ENCODE measurements around the gene MLC1. TPM values are rescaled to one million over a fixed set of nuclear protein-coding genes. Genes with fewer than 3 reads are reported as not detected.
A peak's percentile ranks its signal among the peaks of the same experiment; 100 is the strongest.
"Not testable (repeated sequence)": the region's sequence is repeated elsewhere in the genome, so short reads cannot be mapped to it uniquely, and the experiment has no call there.

The MLC1 gene
- total and polyA plus RNA-seq, 2 experiments from 2014 or later, result 0.27 to 0.32 TPM

GRCh38 chr22:50089682-50090411 lies 4.6 kb upstream of the MLC1 start, which contains the start of gene MOV10L1:
TSS of gene MOV10L1 (plus strand) at chr22:50090006. CDS start at chr22:50090089, 83 bp downstream.
- Histone ChIP-seq H3K36me3 (no peaks in the 10 kb centered on the region), H3K9me3 (ENCODE audit: low read depth) (no peaks in the 10 kb centered on the region), H3K4me1 (ENCODE audit: low read depth) (peaks cover 6% of the 10 kb centered on the region), H3K4me3 (no peak within 1 kb of the TSS), H3K27me3 (no peaks in the 10 kb centered on the region), H3K27ac (no peak within 1 kb of the TSS)
- peak in 1 of 2 donors; percentile 77 for DNase-seq (ENCODE audit: low read depth in 1 of 2, low spot score in 1 of 2)
- TF ChIP-seq CTCF (IDR thresholded peaks at IDR 0.05; ENCODE audit: low read depth, low read length), result no peak

- no peak for DNase-seq (ENCODE audit: low read depth in 1 of 2, low spot score in 1 of 2)
- peaks cover 6% of the 10 kb centered on the region for H3K4me1 ChIP-seq (ENCODE audit: low read depth)
- H3K9me3 ChIP-seq (ENCODE audit: low read depth), result no peaks in the 10 kb centered on the region
- H3K36me3 ChIP-seq, result no peaks in the 10 kb centered on the region
- no peak for TF ChIP-seq CTCF (IDR thresholded peaks at IDR 0.05; ENCODE audit: low read depth, low read length)
- no peaks in the 10 kb centered on the region for H3K27me3 ChIP-seq
- no peak overlapping the region for H3K27ac ChIP-seq
- no peak overlapping the region for H3K4me3 ChIP-seq
These were observed 4.0 kb upstream of the MLC1 start for GRCh38 chr22:50089231-50089630.

- no peaks in the 10 kb centered on the region for H3K36me3 ChIP-seq
- DNase-seq (ENCODE audit: low read depth in 1 of 2, low spot score in 1 of 2), result no peak
- H3K27ac ChIP-seq, result no peak overlapping the region
- no peaks in the 10 kb centered on the region for H3K27me3 ChIP-seq
- H3K9me3 ChIP-seq (ENCODE audit: low read depth), result no peaks in the 10 kb centered on the region
- TF ChIP-seq CTCF (IDR thresholded peaks at IDR 0.05; ENCODE audit: low read depth, low read length), result no peak
- H3K4me3 ChIP-seq, result no peak overlapping the region
- peaks cover 6% of the 10 kb centered on the region for H3K4me1 ChIP-seq (ENCODE audit: low read depth)
These were observed 2.9 kb upstream of the MLC1 start for GRCh38 chr22:50088096-50088495.

GRCh38 chr22:50087646-50088045 lies 2.4 kb upstream of the MLC1 start:
- H3K4me1 ChIP-seq (ENCODE audit: low read depth), result peaks cover 6% of the 10 kb centered on the region
- TF ChIP-seq CTCF (IDR thresholded peaks at IDR 0.05; ENCODE audit: low read depth, low read length), result no peak
- DNase-seq (ENCODE audit: low read depth in 1 of 2, low spot score in 1 of 2), result no peak
- no peaks in the 10 kb centered on the region for H3K27me3 ChIP-seq
- H3K27ac ChIP-seq, result no peak overlapping the region
- H3K36me3 ChIP-seq, result no peaks in the 10 kb centered on the region
- H3K4me3 ChIP-seq, result no peak overlapping the region
- no peaks in the 10 kb centered on the region for H3K9me3 ChIP-seq (ENCODE audit: low read depth)

- not testable (repeated sequence) for H3K4me1 ChIP-seq (ENCODE audit: low read depth); H3K9me3 ChIP-seq (ENCODE audit: low read depth); H3K4me3 ChIP-seq; H3K27me3 ChIP-seq; DNase-seq (ENCODE audit: low read depth in 1 of 2, low spot score in 1 of 2); H3K27ac ChIP-seq; H3K36me3 ChIP-seq
These were observed 1.7 kb upstream of the MLC1 start for GRCh38 chr22:50086975-50087374.

GRCh38 chr22:50086526-50086925 lies 1.3 kb upstream of the MLC1 start:
- no peaks in the 10 kb centered on the region for H3K9me3 ChIP-seq (ENCODE audit: low read depth)
- H3K36me3 ChIP-seq, result no peaks in the 10 kb centered on the region
- H3K4me3 ChIP-seq, result no peak overlapping the region
- H3K27ac ChIP-seq, result no peak overlapping the region
- no peak for TF ChIP-seq CTCF (IDR thresholded peaks at IDR 0.05; ENCODE audit: low read depth, low read length)
- peaks cover 6% of the 10 kb centered on the region for H3K4me1 ChIP-seq (ENCODE audit: low read depth)
- no peaks in the 10 kb centered on the region for H3K27me3 ChIP-seq
- DNase-seq (ENCODE audit: low read depth in 1 of 2, low spot score in 1 of 2), result peak in 1 of 2 donors; percentile 82
